Osteoblast (primary cell): ENCODE measurements around the gene PLXNA4. TPM values are rescaled to one million over a fixed set of nuclear protein-coding genes. Genes with fewer than 3 reads are reported as not detected.

Experiments used
- DNase-seq: peaks from one replicate; pipeline ENCODE4 v3.0.0; 2011; ENCODE audit warnings: low spot score, mixed read lengths; ENCODE audit not compliant: insufficient read length; ENCODE audit errors: missing footprints
- H2AFZ ChIP-seq: 2 replicates; pipeline ENCODE4 v1.6.0; 2011; ENCODE audit warnings: mild to moderate bottlenecking, low read length
- H3K27ac ChIP-seq: 2 replicates; pipeline ENCODE4 v1.5.1; 2011; ENCODE audit warnings: mild to moderate bottlenecking, low read depth, low read length, moderate library complexity
- H3K27me3 ChIP-seq: 2 replicates; pipeline ENCODE4 v1.6.0; 2012; ENCODE audit warnings: mild to moderate bottlenecking, control low read depth, inconsistent platforms, low read length, moderate library complexity; ENCODE audit not compliant: insufficient read depth
- H3K36me3 ChIP-seq: 2 replicates; pipeline ENCODE4 v1.5.1; 2011; ENCODE audit warnings: mild to moderate bottlenecking, low read length, control low read depth, moderate library complexity; ENCODE audit not compliant: insufficient read depth
- H3K4me1 ChIP-seq: 2 replicates; pipeline ENCODE4 v1.5.1; 2011; ENCODE audit warnings: mild to moderate bottlenecking, low read length, control low read depth, moderate library complexity; ENCODE audit not compliant: insufficient read depth
- H3K4me2 ChIP-seq: 2 replicates; pipeline ENCODE4 v1.6.0; 2011; ENCODE audit warnings: mild to moderate bottlenecking, low read length; ENCODE audit not compliant: insufficient read depth
- H3K4me3 ChIP-seq: fragments of 200-600 bp; sonication (generic); 3 replicates; pipeline ENCODE4 v1.5.1; 2012; ENCODE audit warnings: mild to moderate bottlenecking, low read length, inconsistent platforms; ENCODE audit not compliant: insufficient read depth
- H3K79me2 ChIP-seq: 2 replicates; pipeline ENCODE4 v1.6.0; 2012; ENCODE audit warnings: mild to moderate bottlenecking, low read length, control low read depth, inconsistent platforms; ENCODE audit not compliant: insufficient read depth
- H3K9me3 ChIP-seq: 2 replicates; pipeline ENCODE4 v1.5.1; 2011; ENCODE audit warnings: low read depth, low read length, control low read depth
- H4K20me1 ChIP-seq: 2 replicates; pipeline ENCODE4 v1.6.0; 2012; ENCODE audit warnings: mild to moderate bottlenecking, low read length, control low read depth; ENCODE audit not compliant: insufficient read depth
- CTCF ChIP-seq: IDR thresholded peaks from 2 replicates; pipeline ENCODE4 v1.5.1; 2011; ENCODE audit warnings: mild to moderate bottlenecking, low read depth, low read length, moderate library complexity; ENCODE audit errors: extremely low read depth
- total RNA-seq: library from RNA; depleted of rRNA; stranded (reverse); fragments of >200 nt; gene quantifications from 2 replicates; pipeline ENCODE4 v1.2.3, GENCODE V29; 2012

Gene PLXNA4
- total RNA-seq, 1 donor: 4.3 TPM

- TF ChIP-seq CTCF: no peak
- Histone ChIP-seq H3K79me2 (no peaks in the 10 kb centered on the region), H3K4me1 (no peaks in the 10 kb centered on the region), H3K27ac (no peak overlapping the region), H3K4me3 (no peak overlapping the region), H2AFZ (no peak overlapping the region), H3K9me3 (no peaks in the 10 kb centered on the region), H4K20me1 (no peaks in the 10 kb centered on the region), H3K4me2 (no peak overlapping the region), H3K36me3 (no peaks in the 10 kb centered on the region), H3K27me3 (no peaks in the 10 kb centered on the region)
- no peak for DNase-seq
Observed at GRCh38 chr7:132527467-132528410, 48.5 kb downstream of the PLXNA4 start.

- Histone ChIP-seq H3K36me3 (no peaks in the 10 kb centered on the region), H4K20me1 (no peaks in the 10 kb centered on the region), H2AFZ (no peak overlapping the region), H3K9me3 (no peaks in the 10 kb centered on the region), H3K27me3 (no peaks in the 10 kb centered on the region), H3K4me1 (no peaks in the 10 kb centered on the region), H3K4me2 (no peak overlapping the region), H3K4me3 (no peak overlapping the region), H3K27ac (no peak overlapping the region), H3K79me2 (no peaks in the 10 kb centered on the region)
- no peak for TF ChIP-seq CTCF
- DNase-seq: no peak
Observed at GRCh38 chr7:132526111-132526740, 50.0 kb downstream of the PLXNA4 start.

GRCh38 chr7:132521423-132521822, 54.8 kb downstream of the PLXNA4 start:
- no peak overlapping the region for H2AFZ ChIP-seq
- H4K20me1 ChIP-seq: no peaks in the 10 kb centered on the region
- no peak overlapping the region for H3K4me2 ChIP-seq
- H3K4me1 ChIP-seq: peaks cover 7% of the 10 kb centered on the region
- H3K9me3 ChIP-seq: no peaks in the 10 kb centered on the region
- H3K4me3 ChIP-seq: no peak overlapping the region
- H3K27me3 ChIP-seq: no peaks in the 10 kb centered on the region
- H3K79me2 ChIP-seq: no peaks in the 10 kb centered on the region
- DNase-seq: no peak
- H3K27ac ChIP-seq: no peak overlapping the region
- no peak for TF ChIP-seq CTCF
- H3K36me3 ChIP-seq: no peaks in the 10 kb centered on the region

- Histone ChIP-seq H3K27me3 (no peaks in the 10 kb centered on the region), H3K36me3 (no peaks in the 10 kb centered on the region), H4K20me1 (no peaks in the 10 kb centered on the region), H3K9me3 (no peaks in the 10 kb centered on the region), H3K79me2 (no peaks in the 10 kb centered on the region), H3K4me2 (no peak overlapping the region), H3K4me3 (no peak overlapping the region), H3K4me1 (peaks cover 7% of the 10 kb centered on the region), H3K27ac (no peak overlapping the region), H2AFZ (no peak overlapping the region)
- no peak for TF ChIP-seq CTCF
- DNase-seq: no peak
Observed at GRCh38 chr7:132520591-132521280, 55.5 kb downstream of the PLXNA4 start.
